H9 (cell line): ENCODE measurements around the gene C18orf63. TPM values are rescaled to one million over a fixed set of nuclear protein-coding genes. Genes with fewer than 3 reads are reported as not detected.

Experiments used
- DNase-seq: peaks from one replicate; pipeline ENCODE4 v3.0.0-alpha.2; 2017
- H2AFZ ChIP-seq: one replicate; pipeline ENCODE4 v1.6.1; 2013; ENCODE audit warnings: mild to moderate bottlenecking, low read length, control low read depth, moderate library complexity
- H2AK5ac ChIP-seq: 2 replicates; pipeline ENCODE4 v1.6.1; 2013; ENCODE audit warnings: low read length, control low read depth, mixed read lengths; ENCODE audit not compliant: insufficient read length
- H2BK120ac ChIP-seq: one replicate; pipeline ENCODE4 v1.6.1; 2013; ENCODE audit warnings: low read depth, mild to moderate bottlenecking, low read length, control low read depth, inconsistent platforms; ENCODE audit not compliant: poor library complexity, severe bottlenecking
- H2BK12ac ChIP-seq: 2 replicates; pipeline ENCODE4 v1.6.1; 2013; ENCODE audit warnings: low read length, control low read depth, mixed read lengths, low read depth; ENCODE audit not compliant: insufficient read length
- H2BK15ac ChIP-seq: 2 replicates; pipeline ENCODE4 v1.6.1; 2013; ENCODE audit warnings: low read depth, low read length, control low read depth
- H2BK20ac ChIP-seq: one replicate; pipeline ENCODE4 v1.6.1; 2013; ENCODE audit warnings: low read depth, mild to moderate bottlenecking, low read length, control low read depth, inconsistent platforms; ENCODE audit not compliant: poor library complexity, severe bottlenecking
- H2BK5ac ChIP-seq: 2 replicates; pipeline ENCODE4 v1.6.1; 2013; ENCODE audit warnings: low read length, control low read depth, mixed read lengths; ENCODE audit not compliant: insufficient read length
- H3K14ac ChIP-seq: 2 replicates; pipeline ENCODE4 v1.6.1; 2013; ENCODE audit warnings: low read length, control low read depth; ENCODE audit not compliant: insufficient read depth
- H3K18ac ChIP-seq: 2 replicates; pipeline ENCODE4 v1.6.1; 2013; ENCODE audit warnings: low read depth, mild to moderate bottlenecking, mixed read lengths, low read length, control low read depth; ENCODE audit not compliant: insufficient read length
- H3K23ac ChIP-seq: 2 replicates; pipeline ENCODE4 v1.6.1; 2013; ENCODE audit warnings: low read length, control low read depth, mixed read lengths, low read depth; ENCODE audit not compliant: insufficient read length
- H3K23me2 ChIP-seq: 2 replicates; pipeline ENCODE4 v1.6.1; 2013; ENCODE audit warnings: low read depth, mild to moderate bottlenecking, mixed read lengths, low read length, control low read depth; ENCODE audit not compliant: insufficient read length, poor library complexity, severe bottlenecking
- H3K27ac ChIP-seq: 2 replicates; pipeline ENCODE4 v1.5.1; 2013; ENCODE audit warnings: low read length, control low read depth, mixed read lengths, low read depth; ENCODE audit not compliant: insufficient read length
- H3K27me3 ChIP-seq: 2 replicates; pipeline ENCODE4 v1.6.1; 2013; ENCODE audit warnings: low read length, control low read depth, inconsistent platforms; ENCODE audit not compliant: insufficient read depth
- H3K4ac ChIP-seq: 2 replicates; pipeline ENCODE4 v1.6.1; 2013; ENCODE audit warnings: low read depth, mild to moderate bottlenecking, control low read depth, inconsistent platforms, low read length, moderate library complexity
- H3K4me1 ChIP-seq: 2 replicates; pipeline ENCODE4 v1.6.1; 2013; ENCODE audit warnings: low read length, control low read depth, inconsistent platforms; ENCODE audit not compliant: insufficient read depth
- H3K4me2 ChIP-seq: 2 replicates; pipeline ENCODE4 v1.6.1; 2013; ENCODE audit warnings: low read length, control low read depth, mixed read lengths; ENCODE audit not compliant: insufficient read length, insufficient read depth
- H3K56ac ChIP-seq: 2 replicates; pipeline ENCODE4 v1.6.1; 2013; ENCODE audit warnings: low read depth, mild to moderate bottlenecking, mixed read lengths, low read length, control low read depth; ENCODE audit not compliant: insufficient read length
- H3K79me1 ChIP-seq: 2 replicates; pipeline ENCODE4 v1.6.1; 2013; ENCODE audit warnings: low read depth, mild to moderate bottlenecking, moderate library complexity, low read length, control low read depth, inconsistent platforms; ENCODE audit not compliant: insufficient read depth, poor library complexity, severe bottlenecking
- H3K79me2 ChIP-seq: 2 replicates; pipeline ENCODE4 v1.6.1; 2013; ENCODE audit warnings: low read length, control low read depth, inconsistent platforms; ENCODE audit not compliant: insufficient read depth
- H3K9ac ChIP-seq: 2 replicates; pipeline ENCODE4 v1.6.1; 2013; ENCODE audit warnings: low read length, control low read depth, mixed read lengths; ENCODE audit not compliant: insufficient read length; ENCODE audit errors: extremely low read depth
- H3K9me3 ChIP-seq: one replicate; pipeline ENCODE4 v1.6.1; 2013; ENCODE audit warnings: low read depth, low read length, inconsistent platforms; ENCODE audit not compliant: control insufficient read depth
- H3T11ph ChIP-seq: one replicate; pipeline ENCODE4 v1.6.1; 2013; ENCODE audit warnings: mild to moderate bottlenecking, low read length, control low read depth, inconsistent platforms
- H4K20me1 ChIP-seq: one replicate; pipeline ENCODE4 v1.6.1; 2013; ENCODE audit not compliant: control insufficient read depth, insufficient read length, insufficient read depth
- H4K5ac ChIP-seq: 2 replicates; pipeline ENCODE4 v1.6.1; 2013; ENCODE audit warnings: low read depth, mild to moderate bottlenecking, mixed read lengths, low read length, control low read depth; ENCODE audit not compliant: insufficient read length
- H4K8ac ChIP-seq: replicated peaks from 2 replicates; pipeline ENCODE4 v1.6.1; 2013; ENCODE audit warnings: low read length, control low read depth, mixed read lengths, low read depth; ENCODE audit not compliant: insufficient read length
- H4K91ac ChIP-seq: 2 replicates; pipeline ENCODE4 v1.6.1; 2013; ENCODE audit warnings: low read depth, mild to moderate bottlenecking, moderate library complexity, mixed read lengths, low read length, control low read depth; ENCODE audit not compliant: insufficient read length
- H3K27ac Mint-ChIP-seq, 3 experiments: 2 replicates in 2 of 3; 3 replicates in 1 of 3; pipeline ENCODE4 v1.8.0; 2020 to 2021; ENCODE audit warnings: mixed read lengths in 3 of 3, mild to moderate bottlenecking in 1 of 3, moderate library complexity in 1 of 3
- H3K27me3 Mint-ChIP-seq: 2 replicates; pipeline ENCODE4 v1.8.0; 2021; ENCODE audit warnings: low read depth, mild to moderate bottlenecking, moderate library complexity, mixed read lengths
- H3K36me3 Mint-ChIP-seq, 3 experiments: 2 replicates in 2 of 3; 3 replicates in 1 of 3; pipeline ENCODE4 v1.8.0; 2020 to 2021; ENCODE audit warnings: low read depth in 3 of 3, mixed read lengths in 3 of 3; ENCODE audit not compliant: insufficient read depth in 1 of 3
- H3K4me1 Mint-ChIP-seq, 2 experiments: 2 replicates each; pipeline ENCODE4 v1.8.0; 2020; ENCODE audit warnings: mixed read lengths in 2 of 2
- H3K4me3 Mint-ChIP-seq, 2 experiments: 2 replicates in 1 of 2; 3 replicates in 1 of 2; pipeline ENCODE4 v1.8.0; 2020 to 2021; ENCODE audit warnings: mild to moderate bottlenecking in 2 of 2, mixed read lengths in 2 of 2, moderate library complexity in 1 of 2
- H3K9me3 Mint-ChIP-seq, 2 experiments: 2 replicates in 1 of 2; 3 replicates in 1 of 2; pipeline ENCODE4 v1.8.0; 2020; ENCODE audit warnings: mild to moderate bottlenecking in 2 of 2, mixed read lengths in 2 of 2, moderate library complexity in 1 of 2
- CTCF ChIP-seq: fragments of 200-600 bp; sonication (generic); conservative IDR thresholded peaks from 3 replicates; pipeline ENCODE4 v1.8.0; 2021; ENCODE audit warnings: antibody characterized with exemption, mild to moderate bottlenecking
- WGBS: extraction: QIAGEN DNeasy Blood & Tissue Kit; methylation state at CpG from one replicate; pipeline ENCODE4 v1.1.7; 2013; ENCODE audit warnings: missing lambda C conversion rate, low lambda C conversion rate, mixed read lengths; ENCODE audit not compliant: insufficient read length; ENCODE audit errors: extremely low coverage; 5-methylcytosine and 5-hydroxymethylcytosine counted together
- total RNA-seq: library from RNA; stranded (reverse); gene quantifications from 2 replicates; pipeline ENCODE4 v1.2.1, GENCODE V29; 2021

C18orf63 gene
- total RNA-seq, 1 experiment from 2014 or later = not detected

DNA sequence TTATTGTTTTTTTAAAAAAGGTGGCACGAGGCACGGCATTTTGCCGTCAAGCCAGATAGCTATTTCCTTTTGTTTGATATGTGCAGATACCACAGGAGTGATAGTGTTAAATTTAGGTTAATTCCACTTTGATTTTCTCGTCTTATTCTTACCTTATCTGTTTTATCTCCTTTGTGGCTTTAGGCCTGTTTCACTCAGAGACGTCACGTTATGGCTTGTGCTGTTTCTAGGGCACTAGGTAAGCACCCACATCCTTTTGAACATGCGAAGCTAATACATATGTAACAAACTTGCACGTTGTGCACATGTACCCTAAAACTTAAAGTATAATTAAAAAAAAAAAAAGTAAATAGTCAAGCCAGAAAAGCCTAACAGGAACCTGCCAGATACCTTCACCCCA is 57.8 kb downstream of the C18orf63 start:
- H3K27me3 ChIP-seq = no peaks in the 10 kb centered on the region
- no peak overlapping the region for H3K56ac ChIP-seq
- H4K8ac ChIP-seq = no peak overlapping the region
- H2BK5ac ChIP-seq = no peak overlapping the region
- no peaks in the 10 kb centered on the region for H3K4me1 ChIP-seq
- H3K23me2 ChIP-seq = no peaks in the 10 kb centered on the region
- no peak overlapping the region for H2AFZ ChIP-seq
- peaks cover 0 to 5% of the 10 kb centered on the region in 2 experiments; a peak in 3 of 4 replicates for H3K4me1 Mint-ChIP-seq
- H3K23ac ChIP-seq = no peak overlapping the region
- peaks cover 3% of the 10 kb centered on the region; the same call in 1 of the 2 replicates for H3K27me3 Mint-ChIP-seq
- no peak overlapping the region for H2BK120ac ChIP-seq
- H4K5ac ChIP-seq = no peak overlapping the region
- TF ChIP-seq CTCF = no peak
- no peak overlapping the region for H3K18ac ChIP-seq
- no peak overlapping the region for H4K91ac ChIP-seq
- no peak overlapping the region for H3K9ac ChIP-seq
- H2BK15ac ChIP-seq = no peak overlapping the region
- no peak overlapping the region for H3K4me3 Mint-ChIP-seq
- WGBS = no CpG with 5 or more reads among the region's 8 CpGs
- H3K79me2 ChIP-seq = no peaks in the 10 kb centered on the region
- no peak overlapping the region for H3K4ac ChIP-seq
- H3K9me3 Mint-ChIP-seq = 0 out of 5 replicates have a peak, but pooled peaks cover 0 to under 1% of the 10 kb centered on the region in 2 experiments
- H3K36me3 Mint-ChIP-seq = no peaks in the 10 kb centered on the region
- H3K27ac Mint-ChIP-seq = no peak overlapping the region
- no peaks in the 10 kb centered on the region for H3K79me1 ChIP-seq
- no peak for DNase-seq
- no peak overlapping the region for H3K4me2 ChIP-seq
- H3K14ac ChIP-seq = no peak overlapping the region
- H2AK5ac ChIP-seq = no peak overlapping the region
- no peaks in the 10 kb centered on the region for H3K9me3 ChIP-seq
- H3T11ph ChIP-seq = no peak overlapping the region
- no peak overlapping the region for H2BK20ac ChIP-seq
- H4K20me1 ChIP-seq = no peaks in the 10 kb centered on the region
- no peak overlapping the region for H3K27ac ChIP-seq
- no peak overlapping the region for H2BK12ac ChIP-seq
